ENCODE data around the gene METTL9.
"Not testable (repeated sequence)": the region's sequence is repeated elsewhere in the genome, so short reads cannot be mapped to it uniquely, and the experiment has no call there.

METTL9 gene

DNA sequence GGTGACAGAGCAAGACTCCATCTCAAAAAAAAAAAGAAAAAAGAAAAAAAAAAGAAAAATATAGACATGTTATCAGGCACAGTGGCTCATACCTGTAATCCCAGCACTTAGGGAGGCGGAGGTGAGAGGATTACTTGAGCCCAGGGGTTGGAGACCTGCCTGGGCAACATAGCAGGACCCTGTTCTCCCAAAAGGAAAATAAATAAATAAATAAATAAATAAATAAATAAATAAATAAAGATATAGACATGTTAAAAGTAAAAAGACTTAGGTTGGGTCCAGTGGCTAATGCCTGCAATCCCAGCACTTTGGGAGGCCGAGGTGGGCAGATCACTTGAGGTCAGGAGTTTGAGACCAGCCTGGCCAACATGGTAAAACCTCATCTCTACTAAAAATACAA, 23.1 kb upstream of the METTL9 start:
- not testable (repeated sequence) for DNase-seq

DNA sequence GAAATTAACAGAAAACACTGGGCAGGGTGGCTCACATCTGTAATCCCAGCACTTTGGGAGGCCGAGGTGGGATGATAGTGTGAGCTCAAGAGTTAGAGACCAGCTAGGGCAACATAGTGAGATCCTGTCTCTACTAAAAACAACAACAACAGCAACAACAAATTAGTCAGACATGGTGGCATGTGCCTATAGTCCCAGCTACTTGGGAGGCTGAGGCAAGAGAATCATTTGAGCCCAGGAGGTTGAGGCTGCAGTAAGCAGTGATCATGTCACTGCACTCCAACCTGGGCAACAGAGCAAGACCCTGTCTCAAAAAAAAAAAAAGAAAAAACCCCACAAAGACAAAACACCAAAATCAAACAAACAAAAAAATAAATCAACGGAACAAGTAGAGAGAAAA, 21.9 kb upstream of the METTL9 start:
- not testable (repeated sequence) for DNase-seq

DNA sequence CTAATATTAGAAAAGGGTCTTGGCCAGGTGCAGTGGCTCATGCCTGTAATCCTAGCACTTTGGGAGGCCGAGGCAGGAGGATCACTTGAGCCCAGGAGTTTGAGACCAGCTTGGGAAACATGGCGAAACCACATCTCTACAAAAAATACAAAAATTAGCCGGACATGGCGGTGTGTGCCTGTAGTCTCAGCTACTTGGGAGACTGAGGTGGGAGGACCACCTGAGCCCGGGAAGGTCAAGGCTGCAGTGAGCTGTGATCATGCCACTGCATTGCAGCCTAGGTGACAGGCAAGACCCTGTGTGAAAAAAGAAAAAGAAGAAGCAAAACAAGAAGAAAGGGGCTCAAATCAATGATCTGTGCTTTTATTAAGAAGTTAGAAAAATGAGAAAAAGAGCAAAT, 21.1 kb upstream of the METTL9 start:
- DNase-seq = not testable (repeated sequence)

DNA sequence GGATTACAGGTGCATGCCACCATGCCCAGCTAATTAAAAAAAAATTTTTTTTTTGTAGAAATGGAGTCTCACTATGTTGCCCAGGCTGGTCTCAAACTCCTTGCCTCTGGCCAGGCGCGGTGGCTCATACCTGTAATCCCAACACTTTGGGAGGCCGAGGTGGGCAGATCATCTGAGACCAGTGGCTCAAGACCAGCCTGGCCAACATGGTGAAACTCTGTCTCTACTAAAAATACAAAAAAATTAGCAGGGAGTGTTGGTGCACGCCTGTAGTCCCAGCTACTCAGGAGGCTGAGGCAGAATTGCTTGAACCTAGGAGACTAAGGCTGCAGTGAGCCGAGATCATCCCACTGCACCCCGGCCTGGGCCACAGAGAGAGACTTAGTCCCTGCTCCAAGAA, 19.2 kb upstream of the METTL9 start:
- DNase-seq = not testable (repeated sequence)

DNA sequence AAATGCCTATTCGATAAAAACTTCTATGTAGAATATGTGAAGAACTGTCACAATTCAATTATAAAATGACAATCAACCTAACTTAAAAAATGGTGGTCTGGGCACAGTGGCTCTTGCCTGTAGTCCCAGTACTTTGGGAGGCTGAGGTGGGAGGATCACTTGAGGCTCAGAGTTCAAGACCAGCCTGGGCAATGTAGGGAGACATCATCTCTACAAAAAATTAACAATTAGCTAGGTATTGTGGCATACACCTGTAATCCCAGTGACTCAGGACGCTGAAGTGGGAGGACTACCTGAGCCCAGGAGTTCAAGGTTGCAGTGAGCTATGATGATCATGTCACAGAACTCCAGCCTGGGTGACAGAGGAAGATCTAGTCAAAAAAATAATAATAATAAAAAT, 18.6 kb upstream of the METTL9 start:
- DNase-seq = no peak

DNA sequence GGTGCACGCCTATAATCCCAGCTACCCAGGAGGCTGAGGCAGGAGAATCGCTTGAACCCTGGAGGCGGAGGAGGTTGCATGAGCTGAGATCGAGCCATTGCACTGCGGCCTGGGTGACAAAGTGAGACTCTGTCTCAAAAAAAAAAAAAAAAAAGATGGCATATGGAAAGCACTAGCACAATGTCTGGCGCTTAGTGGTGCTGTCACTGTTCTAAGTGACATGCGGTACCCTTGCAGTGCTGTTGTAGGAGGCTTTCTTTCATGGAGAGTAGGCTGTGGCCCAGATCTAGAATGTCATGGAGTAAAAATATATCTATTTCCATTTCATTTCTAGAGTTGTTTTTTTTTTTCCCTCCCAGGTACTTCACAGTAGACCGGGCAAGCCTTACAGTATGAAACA, 14.6 kb upstream of the METTL9 start:
- no peak for DNase-seq

DNA sequence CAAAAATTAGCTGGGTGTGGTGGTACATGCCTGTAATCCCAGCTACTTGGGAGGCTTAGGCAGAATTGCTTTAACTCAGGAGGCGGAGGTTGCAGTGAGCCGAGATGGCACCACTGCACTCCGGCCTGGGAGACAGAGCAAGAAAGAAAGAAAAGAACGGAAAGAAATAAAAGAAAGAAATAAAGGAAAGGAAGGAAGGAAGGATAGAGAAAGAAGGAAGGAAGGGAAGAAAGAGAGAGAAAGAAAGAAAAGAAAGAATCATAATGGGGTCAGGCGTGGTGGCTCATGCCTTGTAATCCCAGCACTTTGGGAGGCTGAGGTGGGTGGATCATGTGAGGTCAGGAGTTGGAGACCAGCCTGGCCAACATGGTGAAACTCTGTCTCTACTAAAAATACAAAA, 10.8 kb upstream of the METTL9 start:
- DNase-seq = not testable (repeated sequence)

DNA sequence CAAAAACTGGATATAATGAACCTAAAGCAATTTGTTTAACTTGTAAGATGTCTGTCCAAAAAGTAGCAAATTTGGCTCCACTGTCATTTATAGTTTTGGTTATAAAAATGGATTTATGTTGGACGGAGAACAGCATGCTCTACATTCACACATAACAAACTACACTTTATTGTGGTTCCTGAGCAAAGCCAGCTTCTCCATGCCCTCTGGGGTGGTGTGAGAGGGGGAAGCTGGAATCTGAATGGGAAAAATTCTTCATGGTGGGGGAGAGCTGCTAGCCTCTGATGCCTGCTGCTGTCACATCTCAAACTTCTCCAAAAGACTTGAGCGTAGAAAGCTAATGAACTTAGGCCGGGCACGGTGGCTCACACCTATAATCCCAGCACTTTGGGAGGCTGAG, 9.8 kb upstream of the METTL9 start:
- no peak for DNase-seq

DNA sequence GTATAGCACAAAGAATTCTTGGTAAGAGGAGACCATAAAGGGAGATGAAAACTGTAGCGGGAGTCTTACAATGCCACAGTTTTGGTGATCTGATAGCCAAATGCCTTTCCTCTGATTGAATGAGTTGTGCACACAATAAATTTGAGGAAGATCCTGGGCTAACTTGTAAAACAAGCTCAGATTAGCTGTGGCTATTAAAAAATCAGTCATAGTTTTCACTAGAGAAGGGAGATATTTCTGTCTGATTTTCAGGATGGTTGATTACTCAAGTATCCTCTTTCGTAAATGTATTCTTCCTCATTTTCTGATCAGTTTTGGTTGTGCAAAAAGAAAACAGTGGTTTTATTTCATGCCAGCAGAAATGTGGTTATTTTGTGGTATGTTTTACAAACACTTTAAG, 9.1 kb upstream of the METTL9 start:
- no peak for DNase-seq

DNA sequence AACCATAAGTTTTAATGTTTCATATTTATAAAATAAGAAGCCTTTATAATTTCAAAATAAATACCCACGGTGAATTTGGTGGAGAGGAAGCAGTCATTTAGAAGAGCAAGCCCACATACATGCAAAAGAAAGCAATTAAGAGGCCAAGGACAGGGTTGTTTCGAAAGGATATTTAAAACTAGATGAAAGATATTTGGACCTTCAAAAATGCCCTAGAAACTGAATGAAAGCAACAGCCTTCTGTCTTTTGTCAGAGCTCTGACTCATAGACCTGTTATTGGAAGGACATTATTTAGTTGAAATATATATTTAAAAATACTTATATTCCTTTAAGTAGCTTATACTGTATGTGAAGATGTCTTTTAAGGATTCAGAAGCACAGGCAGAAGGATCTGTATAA, 8.6 kb upstream of the METTL9 start:
- no peak for DNase-seq

DNA sequence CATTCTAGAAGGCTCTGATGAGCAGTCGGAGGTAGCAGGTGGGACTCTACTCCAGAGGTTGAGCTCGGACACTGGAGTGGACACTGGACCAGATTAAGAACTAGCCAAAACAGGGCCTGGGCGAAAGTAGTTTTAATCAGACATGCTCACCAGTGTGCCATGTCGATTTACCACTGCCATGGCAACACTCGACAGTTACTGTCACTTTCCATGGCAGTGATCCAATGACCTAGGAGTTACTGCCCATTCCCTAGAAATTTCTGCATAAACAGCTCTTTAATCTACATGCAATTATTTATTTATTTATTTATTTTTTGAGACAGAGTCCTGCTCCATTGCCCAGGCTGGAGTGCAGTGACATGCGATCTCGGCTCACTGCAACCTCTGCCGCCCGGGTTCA, 7.2 kb upstream of the METTL9 start:
- no peak for DNase-seq

DNA sequence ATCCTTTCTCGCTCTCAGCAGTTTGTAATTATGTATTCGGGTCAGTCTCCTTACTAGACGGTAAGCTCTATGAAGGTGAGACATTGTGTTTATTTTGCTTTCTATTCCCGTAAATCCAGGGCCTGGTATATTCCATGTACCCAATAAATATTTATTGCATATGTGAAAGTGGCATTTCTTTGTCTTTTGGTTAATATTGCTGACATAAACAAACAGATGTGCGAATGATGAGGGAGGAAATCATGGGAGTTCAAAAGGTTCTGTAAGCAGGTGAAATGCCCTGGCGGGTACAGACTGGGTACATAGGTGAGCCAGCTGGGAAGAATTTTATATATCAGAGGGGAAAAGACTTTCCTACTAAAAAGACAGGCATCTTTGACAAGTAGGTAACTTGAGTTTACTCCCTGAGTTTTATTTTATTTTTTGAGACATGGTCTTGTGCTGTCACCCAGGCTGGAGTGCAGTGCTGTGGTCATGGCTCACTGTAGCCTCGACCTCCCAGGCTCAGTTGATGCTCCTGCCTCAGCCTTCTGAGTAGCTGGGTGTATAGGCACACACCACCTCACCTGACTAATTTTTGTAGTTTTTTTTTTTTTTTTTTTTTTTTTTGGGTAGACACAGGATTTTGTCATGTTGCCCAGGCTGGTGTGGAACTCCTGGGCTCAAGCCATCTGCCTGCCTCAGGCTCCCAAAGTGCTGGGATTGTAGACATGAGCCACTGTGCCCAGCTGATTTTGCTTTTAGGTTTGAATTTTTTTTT, 5.7 kb upstream of the METTL9 start:
- no peak for DNase-seq

DNA sequence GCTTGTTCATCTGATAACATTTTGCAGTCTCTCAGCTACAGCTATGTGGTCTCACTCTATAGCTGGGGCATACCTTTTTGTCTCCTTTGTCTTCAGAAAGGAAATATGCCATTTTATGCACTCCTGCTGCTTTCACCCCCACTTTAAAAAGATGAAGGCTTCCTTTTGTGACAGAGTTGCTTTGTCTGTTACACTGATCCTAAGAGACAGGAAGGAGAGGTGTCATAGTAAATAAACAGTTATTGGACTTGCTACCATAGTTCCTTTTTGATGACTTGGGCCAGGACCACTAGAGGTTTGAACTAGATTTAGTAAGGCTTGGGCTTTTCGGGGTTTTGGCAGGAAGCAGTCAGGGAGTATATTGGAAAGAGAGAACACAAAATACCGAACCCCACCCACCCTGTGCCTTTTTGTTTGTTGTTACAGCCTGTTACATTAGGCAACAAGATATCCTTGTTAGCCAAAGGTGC, 1.8 kb upstream of the METTL9 start:
- no peak for DNase-seq

DNA sequence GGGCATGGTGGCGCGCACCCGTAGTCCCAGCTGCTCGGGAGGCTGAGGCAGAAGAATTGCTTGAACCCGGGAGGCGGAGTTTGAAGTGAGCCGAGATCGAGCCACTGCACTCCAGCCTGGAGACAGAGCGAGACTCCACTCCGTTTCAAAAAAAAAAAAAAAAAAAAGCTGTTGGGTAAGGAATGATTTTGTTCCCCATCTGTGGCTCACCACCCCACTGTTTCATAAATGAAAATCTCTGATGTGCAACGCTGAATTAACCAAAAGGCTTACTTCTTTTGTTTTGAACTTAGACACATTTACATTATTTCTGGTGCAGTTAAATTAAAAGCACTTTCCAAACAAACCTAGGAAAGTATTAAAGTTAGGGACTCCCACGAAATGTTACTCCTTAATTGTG, 1.2 kb upstream of the METTL9 start:
- DNase-seq = no peak

DNA sequence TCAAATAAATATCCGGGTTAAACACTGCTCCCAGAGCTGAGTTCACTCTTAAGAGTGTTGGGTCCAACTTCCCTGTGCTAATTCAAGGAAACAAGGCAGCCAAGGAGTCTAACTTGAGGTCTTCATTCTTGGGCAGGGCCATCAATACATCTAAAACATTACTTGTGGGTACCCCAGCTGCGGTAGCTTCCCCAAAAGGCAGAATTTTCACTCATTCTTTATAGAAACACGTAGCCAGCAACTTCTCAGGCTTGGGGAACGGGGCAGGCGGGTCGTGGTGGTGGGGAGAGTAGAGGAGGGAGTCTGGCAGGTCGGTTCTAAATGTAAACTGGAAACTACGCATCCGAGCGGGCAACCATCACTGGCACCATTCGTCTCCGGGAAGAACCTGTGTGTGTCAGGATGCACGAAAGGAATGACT, 666 bp upstream of the METTL9 start:
- DNase-seq = peak in 1 of 2 experiments; percentile 39

DNA sequence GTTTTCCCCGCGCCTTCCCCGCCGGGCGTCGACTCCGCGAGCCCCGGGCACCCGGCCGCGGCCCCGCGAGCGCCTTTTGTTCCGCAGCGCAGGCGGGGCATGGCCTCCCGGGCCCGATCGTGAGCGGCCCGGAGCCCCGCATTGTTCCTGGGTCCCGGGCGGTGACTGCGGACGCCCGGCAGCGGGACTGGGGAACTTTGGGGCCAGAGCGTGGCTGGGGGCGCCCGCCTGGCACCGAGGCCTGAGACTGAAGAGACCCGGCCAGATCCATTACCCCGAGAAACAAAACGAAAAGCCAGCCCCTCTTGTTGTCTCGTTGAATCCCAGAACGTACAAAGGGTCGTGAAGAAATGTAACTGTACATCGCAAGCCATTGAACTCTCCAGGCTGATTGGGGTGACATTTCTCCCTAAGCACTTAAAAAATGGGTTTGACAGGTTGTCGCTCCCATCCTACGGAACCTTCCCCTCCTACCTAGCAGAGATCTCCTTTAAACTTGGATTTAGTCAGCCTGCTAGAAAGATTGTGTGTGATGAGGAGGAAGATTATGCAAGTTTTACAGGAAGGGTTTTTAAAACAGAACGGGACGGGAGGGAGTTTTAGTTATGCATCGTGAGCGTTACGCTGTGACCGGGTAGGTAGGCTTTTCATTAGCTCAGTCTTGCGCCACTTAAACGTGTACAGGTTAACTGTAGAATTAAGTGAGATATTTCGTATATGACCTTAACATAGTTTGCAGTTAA, 825 bp downstream of the METTL9 start:
- peak; percentile 30 to 46 for DNase-seq

DNA sequence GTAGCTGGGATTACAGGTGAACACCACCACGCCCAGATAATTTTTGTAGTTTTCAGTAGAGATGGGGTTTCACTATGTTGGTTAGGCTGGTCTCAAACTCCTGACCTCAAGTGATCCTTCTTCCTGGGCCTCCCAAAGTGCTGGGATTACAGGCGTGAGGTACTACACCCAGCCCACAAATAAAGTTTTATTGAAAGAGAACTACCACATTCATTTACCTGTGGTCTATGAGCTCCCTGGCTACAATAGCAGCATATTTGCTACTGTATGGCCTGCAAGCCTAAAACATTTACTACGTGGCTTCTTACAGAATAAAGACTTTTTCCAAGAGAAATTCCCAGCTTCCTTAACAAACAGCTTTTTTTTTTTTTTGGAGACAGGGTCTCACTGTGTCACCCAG, 3.4 kb downstream of the METTL9 start:
- DNase-seq = no peak

DNA sequence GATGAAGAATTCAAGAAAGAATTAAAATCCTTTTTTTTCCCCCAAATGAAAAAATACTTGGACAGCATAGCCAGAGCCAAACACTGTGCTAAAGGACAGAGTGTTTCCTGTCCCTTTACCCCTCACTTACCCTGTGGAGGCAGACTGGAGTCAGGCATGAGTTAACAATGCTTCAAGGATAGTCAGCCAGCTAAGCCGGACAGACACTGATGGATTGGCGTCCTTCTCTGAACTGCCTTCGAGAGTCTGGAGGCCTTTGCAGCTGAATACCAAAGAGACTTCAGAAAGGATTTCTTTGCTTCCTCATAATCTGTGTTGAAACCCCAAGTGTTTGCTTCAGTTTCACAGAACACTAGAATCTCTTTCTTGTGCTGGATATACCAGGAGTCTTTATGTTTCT, 4.6 kb downstream of the METTL9 start:
- DNase-seq = no peak

DNA sequence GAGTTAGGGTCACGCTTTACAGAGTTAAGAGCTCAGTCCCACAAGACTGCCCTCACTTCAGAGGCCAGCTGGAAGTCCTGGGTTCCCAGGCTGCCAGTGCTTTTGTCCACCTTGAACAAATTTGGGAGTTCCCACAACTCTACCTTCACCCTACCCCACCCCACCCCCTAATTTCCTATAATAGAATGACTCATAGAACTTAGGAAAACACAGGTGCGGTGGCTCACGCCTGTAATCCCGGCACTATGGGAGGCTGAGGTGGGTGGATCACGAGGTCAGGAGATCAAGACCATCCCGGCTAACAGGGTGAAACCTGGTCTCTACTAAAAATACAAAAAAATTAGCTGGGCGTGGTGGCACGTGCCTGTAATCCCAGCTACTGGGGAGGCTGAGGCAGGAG, 6.5 kb downstream of the METTL9 start:
- DNase-seq = not testable (repeated sequence)

DNA sequence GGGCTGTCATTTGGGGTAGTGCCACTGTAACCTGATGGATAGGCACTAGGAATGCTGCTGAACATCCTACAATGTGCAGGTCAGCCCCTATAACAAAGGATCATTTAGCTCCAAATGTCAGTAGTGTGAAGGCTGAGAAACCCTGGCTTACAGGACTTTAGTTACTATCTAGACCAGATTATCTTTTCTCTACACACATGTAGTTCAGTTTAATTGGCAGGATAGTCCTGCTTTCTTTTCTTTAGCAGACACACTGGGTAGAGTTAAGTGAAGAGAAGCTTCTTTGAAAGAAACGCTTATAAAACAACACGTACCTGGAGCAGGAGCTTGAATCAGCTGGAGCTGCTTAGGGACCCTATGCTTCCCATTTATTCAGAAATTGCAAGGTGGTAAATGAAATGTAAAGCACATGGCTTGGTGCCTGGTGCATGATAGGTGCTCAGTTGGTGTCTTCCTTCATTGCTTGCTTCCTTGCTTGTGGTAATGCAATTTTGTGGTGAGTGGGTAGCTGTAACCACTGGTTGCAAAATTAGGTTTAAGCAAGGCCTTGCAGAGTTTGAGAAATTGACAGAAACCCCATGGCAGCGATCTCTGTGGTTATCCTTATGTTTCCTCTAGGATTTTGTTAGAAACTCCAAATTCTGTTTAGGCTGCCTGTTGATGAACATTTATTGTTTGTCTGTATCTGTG, 9.4 kb downstream of the METTL9 start:
- DNase-seq = no peak

DNA sequence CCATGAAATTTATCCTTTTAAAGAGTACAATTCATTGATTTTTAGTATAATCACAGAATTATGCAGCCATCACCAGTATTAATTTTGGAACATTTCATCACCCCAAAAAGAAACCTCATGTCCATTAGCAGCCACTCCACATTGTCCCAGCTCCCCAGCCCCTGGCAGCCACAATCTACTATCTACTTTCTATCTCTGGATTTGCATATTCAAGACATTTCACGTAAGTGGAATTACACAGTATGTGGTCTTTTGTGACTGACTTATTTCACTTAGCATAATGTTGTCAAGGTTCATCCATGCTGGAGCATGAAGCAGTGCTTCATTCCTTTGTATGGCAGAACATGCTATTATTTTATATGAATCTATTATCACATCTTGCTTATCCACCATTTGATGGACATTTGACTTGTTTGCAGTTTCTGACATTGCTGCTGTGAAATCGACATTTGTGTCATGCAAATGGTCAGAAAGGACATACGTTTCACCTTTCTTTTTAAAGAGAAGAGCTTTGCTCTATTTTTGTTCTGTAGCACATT, 10.7 kb downstream of the METTL9 start:
- no peak for DNase-seq

DNA sequence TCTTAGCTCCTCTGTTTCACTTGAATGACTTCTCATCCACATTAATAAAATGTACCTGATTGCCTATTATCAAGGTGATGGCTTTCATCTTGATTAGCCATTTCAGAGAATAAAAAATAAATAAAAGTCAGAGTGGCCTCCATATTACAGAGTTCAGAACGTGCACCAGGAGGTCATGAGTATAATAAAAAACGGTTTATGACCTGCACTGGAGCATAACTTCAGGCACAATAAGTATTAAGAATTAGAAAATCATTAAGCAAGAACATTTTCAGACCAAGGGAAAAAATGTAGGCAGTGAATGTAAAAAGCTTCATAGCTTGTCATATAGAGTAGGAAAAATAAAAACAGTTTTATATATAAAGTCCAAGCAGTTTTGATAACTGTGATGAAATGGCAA, 11.4 kb downstream of the METTL9 start:
- DNase-seq = no peak

DNA sequence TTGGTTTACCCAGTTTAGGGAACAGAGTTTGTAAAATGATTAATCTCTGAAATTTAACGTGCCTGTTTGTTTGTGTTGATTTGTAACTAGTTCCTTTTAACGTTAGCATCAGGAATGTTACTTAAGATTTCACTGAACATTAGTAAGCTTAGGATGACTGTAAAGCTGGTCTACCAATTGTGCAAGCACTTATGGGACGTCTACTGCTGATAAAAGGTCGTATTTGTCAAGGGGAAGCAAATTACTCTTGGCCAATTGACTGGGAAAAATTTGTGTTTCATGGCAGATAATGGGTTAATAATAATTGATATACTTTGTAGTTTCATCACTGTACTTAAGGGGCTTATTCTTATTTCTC, 11.8 kb downstream of the METTL9 start:
- DNase-seq = no peak
